H1 (cell line): ENCODE results near the gene OLA1. TPM values are rescaled to one million over a fixed set of nuclear protein-coding genes. Genes with fewer than 3 reads are reported as not detected.

Experiments
- CHD7 ChIP-seq: fragments of 300-600 bp; sonication (generic); IDR thresholded peaks from 2 replicates; pipeline ENCODE4 v1.7.1; 2012; ENCODE audit warnings: low read length, moderate library complexity, mild to moderate bottlenecking, inconsistent platforms; ENCODE audit not compliant: insufficient replicate concordance
- EGR1 ChIP-seq: IDR thresholded peaks from 2 replicates; pipeline ENCODE4 v1.6.1; 2011; ENCODE audit warnings: low read depth, low read length, borderline replicate concordance
- SUZ12 ChIP-seq: fragments of 200-600 bp; sonication (generic); IDR thresholded peaks from 2 replicates; pipeline ENCODE4 v1.6.1; 2012; ENCODE audit warnings: mild to moderate bottlenecking, inconsistent platforms, low read length, moderate library complexity, mixed read lengths
- polyA plus RNA-seq, 7 experiments: library from polyadenylated mRNA; depleted of rRNA in 3 of 7; stranded (reverse) in 5 of 7; unstranded in 2 of 7; fragments of >200 nt in 5 of 7; fragments of 200-250 nt in 2 of 7; gene quantifications; 1 replicate in 5 of 7; 2 replicates in 1 of 7; 4 replicates in 1 of 7; pipeline versions ENCODE4 v1.2.1 to v1.2.3, GENCODE V29; 2011 to 2013; ENCODE audit warnings: missing spikeins in 2 of 7, mixed read lengths in 2 of 7
- total RNA-seq: library from RNA; stranded (reverse); fragmentation: NEBNext Ultra II Directional; extraction: Animal tissue kit (Norgen Biotek cat#: 25700); gene quantifications from 2 replicates; pipeline ENCODE4 v1.2.1, GENCODE V29; 2021
- TF ChIP-seq, protein P1 (sequence below): IDR thresholded peaks from 2 replicates; pipeline ENCODE4 v1.6.1; 2012; ENCODE audit warnings: inconsistent platforms
- TF ChIP-seq, protein P2 (sequence below), 3 experiments: IDR thresholded peaks; 1 replicate in 2 of 3; 2 replicates in 1 of 3; pipeline versions ENCODE4 v1.5.1 to v1.6.1; 2011; ENCODE audit warnings: low read length in 3 of 3, mild to moderate bottlenecking in 3 of 3, inconsistent platforms in 2 of 3, low read depth in 1 of 3, moderate library complexity in 1 of 3; ENCODE audit not compliant: insufficient read depth in 1 of 3; ENCODE audit errors: control extremely low read depth in 1 of 3

The OLA1 gene
- total and polyA plus RNA-seq, 2 of the 8 experiments (the other 6 are each of a cell fraction or from before 2014, with no cell fraction given), result 39.3 to 158 TPM

DNA sequence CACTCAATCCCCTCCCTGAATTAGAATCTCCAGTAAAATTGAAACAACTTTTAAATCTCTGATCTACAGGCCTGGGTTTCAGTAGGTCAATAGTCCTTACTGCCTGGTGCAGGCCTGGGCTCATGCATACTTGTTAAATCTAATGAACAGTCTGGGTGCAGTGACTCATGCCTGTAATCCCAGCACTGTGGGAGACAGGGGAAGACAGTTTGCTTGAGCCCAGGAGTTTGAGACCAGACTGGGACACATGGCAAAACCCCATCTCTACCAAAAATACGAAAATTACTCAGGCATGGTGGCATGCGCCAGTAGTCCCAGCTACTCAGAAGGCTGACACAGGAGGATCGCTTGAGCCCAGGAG lies 188.5 kb downstream of the OLA1 start (continued):
- TF ChIP-seq CHD7 (no peak), SUZ12 (no peak), EGR1 (no peak)
- TF ChIP-seq, protein P1, sequence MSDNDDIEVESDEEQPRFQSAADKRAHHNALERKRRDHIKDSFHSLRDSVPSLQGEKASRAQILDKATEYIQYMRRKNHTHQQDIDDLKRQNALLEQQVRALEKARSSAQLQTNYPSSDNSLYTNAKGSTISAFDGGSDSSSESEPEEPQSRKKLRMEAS, result no peak
- TF ChIP-seq, protein P2, sequence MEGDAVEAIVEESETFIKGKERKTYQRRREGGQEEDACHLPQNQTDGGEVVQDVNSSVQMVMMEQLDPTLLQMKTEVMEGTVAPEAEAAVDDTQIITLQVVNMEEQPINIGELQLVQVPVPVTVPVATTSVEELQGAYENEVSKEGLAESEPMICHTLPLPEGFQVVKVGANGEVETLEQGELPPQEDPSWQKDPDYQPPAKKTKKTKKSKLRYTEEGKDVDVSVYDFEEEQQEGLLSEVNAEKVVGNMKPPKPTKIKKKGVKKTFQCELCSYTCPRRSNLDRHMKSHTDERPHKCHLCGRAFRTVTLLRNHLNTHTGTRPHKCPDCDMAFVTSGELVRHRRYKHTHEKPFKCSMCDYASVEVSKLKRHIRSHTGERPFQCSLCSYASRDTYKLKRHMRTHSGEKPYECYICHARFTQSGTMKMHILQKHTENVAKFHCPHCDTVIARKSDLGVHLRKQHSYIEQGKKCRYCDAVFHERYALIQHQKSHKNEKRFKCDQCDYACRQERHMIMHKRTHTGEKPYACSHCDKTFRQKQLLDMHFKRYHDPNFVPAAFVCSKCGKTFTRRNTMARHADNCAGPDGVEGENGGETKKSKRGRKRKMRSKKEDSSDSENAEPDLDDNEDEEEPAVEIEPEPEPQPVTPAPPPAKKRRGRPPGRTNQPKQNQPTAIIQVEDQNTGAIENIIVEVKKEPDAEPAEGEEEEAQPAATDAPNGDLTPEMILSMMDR (IDR thresholded peaks at IDR 0.05; ENCODE audit: control extremely low read depth in 1 of 3, insufficient read depth in 1 of 3, low read depth in 1 of 3, low read length in 3 of 3), result no peak
